H1 (cell line): ENCODE results near the gene LHX2. TPM values are rescaled to one million over a fixed set of nuclear protein-coding genes. Genes with fewer than 3 reads are reported as not detected.

Source experiments
- CBX8 ChIP-seq: fragments of 300-800, 300-1000 bp; sonication (generic); IDR thresholded peaks from 2 replicates; pipeline ENCODE4 v1.7.1; 2016; ENCODE audit warnings: low read depth, low read length, borderline replicate concordance
- CEBPB ChIP-seq: IDR thresholded peaks from 2 replicates; pipeline ENCODE4 v1.6.1; 2012; ENCODE audit warnings: low read depth, low read length
- EP300 ChIP-seq, 2 experiments: IDR thresholded peaks; 1 replicate in 1 of 2; 2 replicates in 1 of 2; pipeline ENCODE4 v1.6.1; 2011 to 2012; ENCODE audit warnings: low read depth in 2 of 2, low read length in 2 of 2, mild to moderate bottlenecking in 2 of 2, borderline replicate concordance in 1 of 2, inconsistent platforms in 1 of 2, moderate library complexity in 1 of 2
- FOSL1 ChIP-seq: IDR thresholded peaks from 2 replicates; pipeline ENCODE4 v1.6.1; 2011; ENCODE audit warnings: mild to moderate bottlenecking, low read depth, low read length, moderate library complexity; ENCODE audit not compliant: insufficient read depth
- NANOG ChIP-seq: IDR thresholded peaks from 2 replicates; pipeline ENCODE4 v1.6.1; 2011; ENCODE audit warnings: low read length, low read depth, mild to moderate bottlenecking, inconsistent platforms; ENCODE audit not compliant: insufficient read depth, poor library complexity, severe bottlenecking
- RBBP5 ChIP-seq: IDR thresholded peaks from 2 replicates; pipeline ENCODE4 v1.7.1; 2012; ENCODE audit warnings: low read depth, mild to moderate bottlenecking, inconsistent platforms, low read length, moderate library complexity, borderline replicate concordance
- RXRA ChIP-seq: IDR thresholded peaks from 2 replicates; pipeline ENCODE4 v1.6.1; 2011; ENCODE audit warnings: low read depth, mild to moderate bottlenecking, low read length, moderate library complexity; ENCODE audit not compliant: insufficient read depth
- SAP30 ChIP-seq: fragments of 300-600 bp; sonication (generic); IDR thresholded peaks from 2 replicates; pipeline ENCODE4 v1.7.1; 2012; ENCODE audit warnings: low read length, moderate library complexity, mild to moderate bottlenecking, inconsistent platforms; ENCODE audit not compliant: insufficient read depth, insufficient replicate concordance
- SUZ12 ChIP-seq: fragments of 200-600 bp; sonication (generic); IDR thresholded peaks from 2 replicates; pipeline ENCODE4 v1.6.1; 2012; ENCODE audit warnings: mild to moderate bottlenecking, inconsistent platforms, low read length, moderate library complexity, mixed read lengths
- TBP ChIP-seq: IDR thresholded peaks from 2 replicates; pipeline ENCODE4 v1.6.1; 2011; ENCODE audit warnings: low read depth, low read length, improper control_type of control experiment
- polyA plus RNA-seq, 7 experiments: library from polyadenylated mRNA; depleted of rRNA in 3 of 7; stranded (reverse) in 5 of 7; unstranded in 2 of 7; fragments of >200 nt in 5 of 7; fragments of 200-250 nt in 2 of 7; gene quantifications; 1 replicate in 5 of 7; 2 replicates in 1 of 7; 4 replicates in 1 of 7; pipeline versions ENCODE4 v1.2.1 to v1.2.3, GENCODE V29; 2011 to 2013; ENCODE audit warnings: missing spikeins in 2 of 7, mixed read lengths in 2 of 7
- total RNA-seq: library from RNA; stranded (reverse); fragmentation: NEBNext Ultra II Directional; extraction: Animal tissue kit (Norgen Biotek cat#: 25700); gene quantifications from 2 replicates; pipeline ENCODE4 v1.2.1, GENCODE V29; 2021

LHX2 gene
- total and polyA plus RNA-seq, 2 of the 8 experiments (the other 6 are each of a cell fraction or from before 2014, with no cell fraction given): 0.11 to 0.86 TPM

- no peak for TF ChIP-seq CEBPB
- no peak for TF ChIP-seq SAP30
- no peak for TF ChIP-seq EP300 (IDR thresholded peaks at IDR 0.05; ENCODE audit: borderline replicate concordance in 1 of 2, low read depth in 2 of 2, low read length in 2 of 2)
- TF ChIP-seq FOSL1: no peak
- TF ChIP-seq SUZ12: peak; percentile 94
- no peak for TF ChIP-seq NANOG
- no peak for TF ChIP-seq TBP
- no peak for TF ChIP-seq RXRA
- no peak for TF ChIP-seq RBBP5
- TF ChIP-seq CBX8: peak; percentile 90; the same call in 1 of the 2 replicates
Observed at GRCh38 chr9:124000784-124001457, 10.6 kb upstream of the LHX2 start (continued).
